Endodermal cell (in vitro differentiated cells): Measurements from ENCODE around the gene FHAD1. TPM values are rescaled to one million over a fixed set of nuclear protein-coding genes. Genes with fewer than 3 reads are reported as not detected.

Experiments used
- DNase-seq: peaks from one replicate; pipeline ENCODE4 v3.0.0-alpha.2; 2017
- H3K27ac ChIP-seq: 2 replicates; pipeline ENCODE4 v1.5.1; 2013; ENCODE audit warnings: mild to moderate bottlenecking, low read depth, low read length, moderate library complexity
- H3K27me3 ChIP-seq: 2 replicates; pipeline ENCODE4 v1.6.1; 2013; ENCODE audit warnings: mild to moderate bottlenecking, low read length, moderate library complexity; ENCODE audit not compliant: insufficient read depth, control insufficient read depth, poor library complexity, severe bottlenecking
- H3K36me3 ChIP-seq: 2 replicates; pipeline ENCODE4 v1.7.0; 2013; ENCODE audit warnings: mild to moderate bottlenecking, low read length, moderate library complexity; ENCODE audit not compliant: control insufficient read depth, insufficient read depth
- H3K4me1 ChIP-seq: one replicate; pipeline ENCODE4 v1.7.0; 2013; ENCODE audit warnings: low read length; ENCODE audit not compliant: control insufficient read depth, insufficient read depth
- H3K4me3 ChIP-seq: 2 replicates; pipeline ENCODE4 v1.5.1; 2013; ENCODE audit warnings: mild to moderate bottlenecking, low read length, moderate library complexity
- H3K9ac ChIP-seq: 2 replicates; pipeline ENCODE4 v1.6.1; 2013; ENCODE audit warnings: mild to moderate bottlenecking, low read length, moderate library complexity; ENCODE audit not compliant: poor library complexity, severe bottlenecking; ENCODE audit errors: extremely low read depth
- H3K9me3 ChIP-seq: 2 replicates; pipeline ENCODE4 v1.6.1; 2013; ENCODE audit warnings: mild to moderate bottlenecking, low read length, moderate library complexity; ENCODE audit not compliant: control insufficient read depth
- H3K27ac Mint-ChIP-seq: 2 replicates; pipeline ENCODE4 v1.8.0; 2020; ENCODE audit warnings: mixed read lengths
- H3K27me3 Mint-ChIP-seq: 2 replicates; pipeline ENCODE4 v1.8.0; 2021; ENCODE audit warnings: mild to moderate bottlenecking, mixed read lengths; ENCODE audit not compliant: insufficient read depth
- H3K36me3 Mint-ChIP-seq: 2 replicates; pipeline ENCODE4 v1.8.0; 2020; ENCODE audit warnings: low read depth, mixed read lengths
- H3K4me1 Mint-ChIP-seq: 2 replicates; pipeline ENCODE4 v1.8.0; 2020; ENCODE audit warnings: mixed read lengths
- H3K4me3 Mint-ChIP-seq: 2 replicates; pipeline ENCODE4 v1.8.0; 2020; ENCODE audit warnings: mild to moderate bottlenecking, moderate library complexity, mixed read lengths
- H3K9me3 Mint-ChIP-seq: 2 replicates; pipeline ENCODE4 v1.8.0; 2020; ENCODE audit warnings: mild to moderate bottlenecking, mixed read lengths
- WGBS, 2 experiments: methylation state at CpG; one replicate each; pipeline versions ENCODE4 v1.1.5 to v1.1.7; 2013; ENCODE audit warnings: missing lambda C conversion rate in 2 of 2, mixed read lengths in 1 of 2; ENCODE audit not compliant: insufficient coverage in 1 of 2, insufficient read length in 1 of 2; 5-methylcytosine and 5-hydroxymethylcytosine counted together
- total RNA-seq, 2 donors: library from RNA; stranded (reverse); fragmentation: NEBNext Ultra II Directional in 1 of 2; extraction: Animal tissue kit (Norgen Biotek cat#: 25700) in 1 of 2; gene quantifications; 2 replicates in 1 of 2; 3 replicates in 1 of 2; pipeline ENCODE4 v1.2.1, GENCODE V29; 2021
- TF ChIP-seq, protein P1 (sequence below): fragments of 200-600 bp; sonication (generic); conservative IDR thresholded peaks from 2 replicates; pipeline ENCODE4 v1.5.0; 2021; ENCODE audit warnings: antibody characterized with exemption, mild to moderate bottlenecking

FHAD1 gene
- total RNA-seq, 2 donors from 2014 or later = 2.9 to 3.6 TPM

DNA sequence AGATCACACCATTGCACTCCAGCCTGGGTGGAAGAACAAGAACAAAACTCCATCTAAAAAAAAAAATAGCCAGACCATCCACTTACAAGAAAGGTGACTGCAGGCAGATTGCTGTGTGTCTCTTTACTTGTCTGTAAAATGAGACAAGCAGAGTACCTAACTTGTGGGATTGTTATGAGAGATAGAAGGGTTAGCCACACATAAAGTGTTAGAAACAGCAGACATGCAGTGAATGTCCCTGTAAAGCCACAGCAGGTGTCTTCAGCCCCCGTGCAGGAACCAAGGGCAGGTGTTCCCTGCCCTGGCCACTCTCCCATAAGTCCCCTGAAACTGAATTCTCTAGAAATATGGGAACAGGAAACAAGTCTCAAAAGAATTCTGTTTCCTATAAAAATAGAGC is 121.9 kb downstream of the FHAD1 start:
- H3K27ac Mint-ChIP-seq = no peak overlapping the region
- H3K4me3 ChIP-seq = no peak overlapping the region
- H3K27ac ChIP-seq = no peak overlapping the region
- H3K4me3 Mint-ChIP-seq = no peak overlapping the region
- H3K9me3 ChIP-seq = no peaks in the 10 kb centered on the region
- no peaks in the 10 kb centered on the region for H3K36me3 ChIP-seq
- H3K9me3 Mint-ChIP-seq = no peaks in the 10 kb centered on the region
- no peak overlapping the region for H3K9ac ChIP-seq
- 63 to 64% methylated on average over 1 of the region's 1 CpG for WGBS, 2 experiments
- no peaks in the 10 kb centered on the region for H3K27me3 ChIP-seq
- H3K4me1 ChIP-seq = no peaks in the 10 kb centered on the region
- no peaks in the 10 kb centered on the region for H3K36me3 Mint-ChIP-seq
- peaks cover 6% of the 10 kb centered on the region for H3K27me3 Mint-ChIP-seq
- TF ChIP-seq, protein P1, sequence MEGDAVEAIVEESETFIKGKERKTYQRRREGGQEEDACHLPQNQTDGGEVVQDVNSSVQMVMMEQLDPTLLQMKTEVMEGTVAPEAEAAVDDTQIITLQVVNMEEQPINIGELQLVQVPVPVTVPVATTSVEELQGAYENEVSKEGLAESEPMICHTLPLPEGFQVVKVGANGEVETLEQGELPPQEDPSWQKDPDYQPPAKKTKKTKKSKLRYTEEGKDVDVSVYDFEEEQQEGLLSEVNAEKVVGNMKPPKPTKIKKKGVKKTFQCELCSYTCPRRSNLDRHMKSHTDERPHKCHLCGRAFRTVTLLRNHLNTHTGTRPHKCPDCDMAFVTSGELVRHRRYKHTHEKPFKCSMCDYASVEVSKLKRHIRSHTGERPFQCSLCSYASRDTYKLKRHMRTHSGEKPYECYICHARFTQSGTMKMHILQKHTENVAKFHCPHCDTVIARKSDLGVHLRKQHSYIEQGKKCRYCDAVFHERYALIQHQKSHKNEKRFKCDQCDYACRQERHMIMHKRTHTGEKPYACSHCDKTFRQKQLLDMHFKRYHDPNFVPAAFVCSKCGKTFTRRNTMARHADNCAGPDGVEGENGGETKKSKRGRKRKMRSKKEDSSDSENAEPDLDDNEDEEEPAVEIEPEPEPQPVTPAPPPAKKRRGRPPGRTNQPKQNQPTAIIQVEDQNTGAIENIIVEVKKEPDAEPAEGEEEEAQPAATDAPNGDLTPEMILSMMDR = no peak
- H3K4me1 Mint-ChIP-seq = no peaks in the 10 kb centered on the region
- DNase-seq = no peak

DNA sequence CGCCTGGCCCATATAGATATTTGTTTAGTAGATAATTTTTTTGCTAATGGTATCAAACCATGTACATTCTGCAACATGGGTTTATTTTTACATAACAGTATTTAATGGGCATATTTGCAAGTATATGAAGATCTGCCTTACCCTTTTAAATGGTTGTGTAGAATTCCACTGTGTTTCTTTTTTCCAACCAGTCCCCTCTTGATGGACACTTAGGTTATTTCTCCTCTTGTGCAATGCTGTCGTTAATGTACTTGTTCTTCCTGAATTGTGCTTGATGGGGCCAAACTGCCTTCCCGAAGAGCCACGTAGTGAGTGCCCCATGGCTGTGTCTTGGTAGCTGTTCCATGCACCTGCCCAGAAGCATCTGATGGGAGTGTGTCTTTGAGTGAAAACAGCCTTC is 123.2 kb downstream of the FHAD1 start:
- H3K9me3 Mint-ChIP-seq = no peaks in the 10 kb centered on the region
- Histone ChIP-seq H3K9ac (no peak overlapping the region), H3K36me3 (no peaks in the 10 kb centered on the region), H3K27me3 (no peaks in the 10 kb centered on the region), H3K4me1 (no peaks in the 10 kb centered on the region), H3K27ac (no peak overlapping the region), H3K9me3 (no peaks in the 10 kb centered on the region), H3K4me3 (no peak overlapping the region)
- WGBS, 2 experiments = 95 to 98% methylated on average over 3 to 4 of the region's 4 CpGs
- peaks cover 6% of the 10 kb centered on the region for H3K27me3 Mint-ChIP-seq
- DNase-seq = no peak
- no peak overlapping the region for H3K27ac Mint-ChIP-seq
- H3K36me3 Mint-ChIP-seq = no peaks in the 10 kb centered on the region
- TF ChIP-seq, protein P1 = no peak
- H3K4me3 Mint-ChIP-seq = no peak overlapping the region
- no peaks in the 10 kb centered on the region for H3K4me1 Mint-ChIP-seq

DNA sequence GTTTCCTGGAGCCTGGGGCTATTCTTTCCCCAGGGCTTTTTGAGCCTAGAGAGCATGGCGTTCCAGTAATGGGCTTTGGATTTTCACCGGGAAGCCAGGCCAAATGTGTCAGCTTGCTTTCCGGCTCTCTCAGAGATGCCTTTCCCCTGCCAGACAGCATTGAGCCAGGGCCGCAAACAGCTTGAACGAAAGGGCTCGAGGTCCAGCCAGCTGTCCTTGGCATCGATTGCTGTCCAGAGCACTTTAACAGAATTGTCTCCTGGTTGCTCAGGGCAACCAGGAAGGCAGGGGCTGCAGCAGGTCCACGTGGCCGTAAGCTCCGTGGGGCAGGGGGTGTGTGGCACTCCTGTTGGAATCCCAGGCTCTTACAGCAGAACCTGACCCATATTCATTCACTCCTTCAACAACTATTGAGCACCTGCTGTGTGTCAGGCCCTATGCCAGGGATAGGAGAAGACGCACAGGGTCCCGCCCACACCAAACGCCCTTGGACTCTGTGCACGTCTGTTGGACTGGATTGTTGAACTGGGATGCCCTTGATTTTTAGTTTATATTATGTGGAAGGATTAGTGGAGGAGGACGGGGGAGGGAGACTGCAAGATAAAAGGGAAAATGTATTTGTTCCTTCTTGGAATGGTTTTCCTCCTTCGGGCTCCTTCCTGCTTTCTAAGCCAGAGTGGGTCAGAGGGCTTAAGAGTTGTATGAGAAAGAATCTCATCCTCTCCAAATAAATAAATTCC is 123.9 kb downstream of the FHAD1 start:
- no peak overlapping the region for H3K4me3 ChIP-seq
- Mint-ChIP-seq H3K27ac (no peak overlapping the region), H3K9me3 (no peaks in the 10 kb centered on the region), H3K4me1 (no peaks in the 10 kb centered on the region), H3K36me3 (no peaks in the 10 kb centered on the region), H3K4me3 (no peak overlapping the region), H3K27me3 (peaks cover 6% of the 10 kb centered on the region)
- H3K9ac ChIP-seq = no peak overlapping the region
- H3K27me3 ChIP-seq = no peaks in the 10 kb centered on the region
- 89 to 95% methylated on average over 13 to 16 of the region's 16 CpGs for WGBS, 2 experiments
- TF ChIP-seq, protein P1 = no peak
- no peaks in the 10 kb centered on the region for H3K4me1 ChIP-seq
- peak; percentile 34 for DNase-seq
- no peaks in the 10 kb centered on the region for H3K9me3 ChIP-seq
- no peak overlapping the region for H3K27ac ChIP-seq
- H3K36me3 ChIP-seq = no peaks in the 10 kb centered on the region
